H1 (cell line): ENCODE measurements around the gene RAB3IP. TPM values are rescaled to one million over a fixed set of nuclear protein-coding genes. Genes with fewer than 3 reads are reported as not detected.

Experiments used
- CTCF ChIA-PET: fragments of 300-600 bp; sonication (Branson Sonifier 250); formaldehyde crosslinking; loops from one replicate; lab custom pipeline; 2021; ENCODE audit not compliant: partially characterized antibody; lab: Charles Lee
- POLR2A ChIA-PET: fragments of 300-600 bp; sonication (Branson Sonifier 250); formaldehyde crosslinking; loops from one replicate; lab custom pipeline; 2021; ENCODE audit warnings: inconsistent platforms; ENCODE audit not compliant: partially characterized antibody; lab: Charles Lee
- DNase-seq, 2 experiments: peaks; one replicate each; pipeline versions ENCODE4 v3.0.0 to v3.0.0-alpha.2; 2010 to 2022; ENCODE audit warnings: low spot score in 2 of 2, low read depth in 1 of 2, mixed read lengths in 1 of 2
- FAIRE-seq: peaks from 2 replicates; lab custom pipeline; 2011; peaks lifted over from hg19 to GRCh38; lab: Jason Lieb, UNC
- H2AFZ ChIP-seq: 2 replicates; pipeline ENCODE4 v1.8.1; 2012; ENCODE audit warnings: low read length, inconsistent platforms
- H2AK5ac ChIP-seq: 2 replicates; pipeline ENCODE4 v1.6.1; 2013; ENCODE audit warnings: low read depth, low read length
- H2BK120ac ChIP-seq: replicated peaks from 2 replicates; pipeline ENCODE3; 2013; ENCODE audit warnings: low read depth, low read length, inconsistent platforms
- H2BK12ac ChIP-seq: 2 replicates; pipeline ENCODE4 v1.6.1; 2013; ENCODE audit warnings: low read depth, low read length
- H2BK15ac ChIP-seq: 2 replicates; pipeline ENCODE4 v1.6.1; 2013; ENCODE audit warnings: low read length
- H2BK20ac ChIP-seq: 2 replicates; pipeline ENCODE4 v1.6.1; 2013; ENCODE audit warnings: low read length
- H2BK5ac ChIP-seq: 2 replicates; pipeline ENCODE4 v1.6.1; 2013; ENCODE audit warnings: low read depth, low read length
- H3K14ac ChIP-seq: 2 replicates; pipeline ENCODE4 v1.6.1; 2013; ENCODE audit warnings: inconsistent platforms; ENCODE audit not compliant: insufficient read length
- H3K18ac ChIP-seq: 2 replicates; pipeline ENCODE4 v1.6.1; 2013; ENCODE audit warnings: low read length; ENCODE audit errors: extremely low read depth
- H3K23ac ChIP-seq: 2 replicates; pipeline ENCODE4 v1.6.1; 2013; ENCODE audit warnings: inconsistent platforms; ENCODE audit not compliant: insufficient read length
- H3K23me2 ChIP-seq: 2 replicates; pipeline ENCODE4 v1.6.1; 2013; ENCODE audit warnings: low read depth, low read length
- H3K27ac ChIP-seq: 2 replicates; pipeline ENCODE4 v1.6.1; 2011; ENCODE audit warnings: low read depth, low read length, inconsistent platforms
- H3K27me3 ChIP-seq, 4 experiments: replicated peaks in 1 of 4; 1 replicate in 1 of 4; 2 replicates in 3 of 4; pipeline versions ENCODE4 v1.6.1 to v1.8.1; 2011 to 2013; ENCODE audit warnings: low read length in 3 of 4, mild to moderate bottlenecking in 3 of 4, inconsistent platforms in 2 of 4, mixed read lengths in 2 of 4, moderate library complexity in 1 of 4; ENCODE audit not compliant: control insufficient read depth in 3 of 4, insufficient read depth in 3 of 4; ENCODE audit errors: extremely low read depth in 1 of 4
- H3K36me3 ChIP-seq, 4 experiments: 2 replicates each; pipeline versions ENCODE4 v1.6.1 to v1.8.1; 2011 to 2013; ENCODE audit warnings: mild to moderate bottlenecking in 4 of 4, low read length in 3 of 4, moderate library complexity in 2 of 4, control low read depth in 1 of 4, inconsistent platforms in 1 of 4; ENCODE audit not compliant: insufficient read depth in 4 of 4, control insufficient read depth in 2 of 4
- H3K4ac ChIP-seq: replicated peaks from 2 replicates; pipeline ENCODE3; 2013; ENCODE audit warnings: low read length, low read depth, mixed read lengths, inconsistent platforms; ENCODE audit not compliant: insufficient read length
- H3K4me1 ChIP-seq, 4 experiments: replicated peaks in 1 of 4; 1 replicate in 1 of 4; 2 replicates in 3 of 4; pipeline versions ENCODE4 v1.6.1 to v1.8.1; 2011 to 2013; ENCODE audit warnings: low read length in 3 of 4, inconsistent platforms in 2 of 4, mixed read lengths in 1 of 4; ENCODE audit not compliant: insufficient read depth in 4 of 4, control insufficient read depth in 3 of 4
- H3K4me2 ChIP-seq, 2 experiments: 2 replicates each; pipeline versions ENCODE4 v1.6.1 to v1.8.1; 2011 to 2013; ENCODE audit warnings: low read depth in 2 of 2, low read length in 2 of 2, control low read depth in 1 of 2, inconsistent platforms in 1 of 2, mild to moderate bottlenecking in 1 of 2; ENCODE audit not compliant: insufficient read depth in 1 of 2
- H3K4me3 ChIP-seq, 4 experiments: fragments of 200-600, 300-600 bp in 1 of 4; sonication (generic), shearing (Covaris generic), sonication (Bioruptor Twin) in 1 of 4; 2 replicates each; pipeline versions ENCODE4 v1.5.1 to v1.8.1; 2011 to 2016; ENCODE audit warnings: low read length in 4 of 4, low read depth in 3 of 4, control low read depth in 2 of 4, inconsistent platforms in 2 of 4, mild to moderate bottlenecking in 2 of 4, mixed read lengths in 1 of 4, moderate library complexity in 1 of 4; ENCODE audit not compliant: insufficient read depth in 2 of 4; ENCODE audit errors: extremely low read depth in 1 of 4
- H3K56ac ChIP-seq: replicated peaks from 2 replicates; pipeline ENCODE3; 2013; ENCODE audit warnings: low read depth, mild to moderate bottlenecking, mixed read lengths, low read length, inconsistent platforms; ENCODE audit not compliant: insufficient read length
- H3K79me1 ChIP-seq: 2 replicates; pipeline ENCODE4 v1.6.1; 2013; ENCODE audit warnings: low read depth, low read length, control low read depth
- H3K79me2 ChIP-seq, 2 experiments: 2 replicates each; pipeline versions ENCODE4 v1.6.1 to v1.8.1; 2012 to 2013; ENCODE audit warnings: low read length in 2 of 2, mild to moderate bottlenecking in 2 of 2, inconsistent platforms in 1 of 2; ENCODE audit not compliant: insufficient read depth in 2 of 2, control insufficient read depth in 1 of 2
- H3K9ac ChIP-seq, 4 experiments: replicated peaks in 1 of 4; 1 replicate in 1 of 4; 2 replicates in 3 of 4; pipeline versions ENCODE4 v1.6.1 to v1.8.1; 2011 to 2013; ENCODE audit warnings: low read depth in 3 of 4, low read length in 3 of 4, control low read depth in 2 of 4, mild to moderate bottlenecking in 2 of 4, moderate library complexity in 2 of 4, inconsistent platforms in 1 of 4; ENCODE audit errors: extremely low read depth in 1 of 4
- H3K9me3 ChIP-seq, 2 experiments: 2 replicates each; pipeline versions ENCODE4 v1.6.1 to v1.8.1; 2012 to 2013; ENCODE audit warnings: mild to moderate bottlenecking in 2 of 2, moderate library complexity in 2 of 2, control low read depth in 1 of 2, inconsistent platforms in 1 of 2, low read depth in 1 of 2, low read length in 1 of 2, mixed read lengths in 1 of 2; ENCODE audit not compliant: insufficient read depth in 2 of 2
- H4K20me1 ChIP-seq, 2 experiments: replicated peaks in 1 of 2; 2 replicates each; pipeline versions ENCODE3 to v1.8.1; 2011 to 2013; ENCODE audit warnings: inconsistent platforms in 2 of 2, low read length in 2 of 2, mild to moderate bottlenecking in 1 of 2; ENCODE audit not compliant: insufficient read depth in 2 of 2, control insufficient read depth in 1 of 2
- H4K5ac ChIP-seq: 2 replicates; pipeline ENCODE4 v1.6.1; 2013; ENCODE audit warnings: low read length, low read depth, mixed read lengths, inconsistent platforms; ENCODE audit not compliant: insufficient read length
- H4K8ac ChIP-seq: 2 replicates; pipeline ENCODE4 v1.8.0; 2013; ENCODE audit warnings: mild to moderate bottlenecking, moderate library complexity, low read length, inconsistent platforms; ENCODE audit not compliant: insufficient read depth; ENCODE audit errors: extremely low read depth
- H4K91ac ChIP-seq: replicated peaks from 2 replicates; pipeline ENCODE3; 2013; ENCODE audit warnings: low read length, mixed read lengths, inconsistent platforms; ENCODE audit not compliant: insufficient read length
- BCL11A ChIP-seq, 2 experiments: IDR thresholded peaks; one replicate each; pipeline ENCODE4 v1.6.1; 2011; ENCODE audit warnings: low read depth in 2 of 2, low read length in 2 of 2, mild to moderate bottlenecking in 2 of 2
- BRCA1 ChIP-seq: IDR thresholded peaks from 2 replicates; pipeline ENCODE4 v1.6.1; 2012; ENCODE audit warnings: low read depth, low read length, improper control_type of control experiment
- KDM5A ChIP-seq: fragments of 200-600 bp; IDR thresholded peaks from 2 replicates; pipeline ENCODE4 v1.7.1; 2012; ENCODE audit warnings: mild to moderate bottlenecking, low read length, inconsistent platforms, mixed read lengths
- POLR2A ChIP-seq, 2 experiments: IDR thresholded peaks; 1 replicate in 1 of 2; 2 replicates in 1 of 2; pipeline ENCODE4 v1.6.1; 2011; ENCODE audit warnings: low read depth in 2 of 2, low read length in 2 of 2, mild to moderate bottlenecking in 2 of 2; ENCODE audit errors: control extremely low read depth in 1 of 2
- SIN3A ChIP-seq, 2 experiments: IDR thresholded peaks in 1 of 2; conservative IDR thresholded peaks in 1 of 2; 2 replicates each; pipeline ENCODE4 v1.6.1; 2011 to 2012; ENCODE audit warnings: low read length in 2 of 2, improper control_type of control experiment in 1 of 2, low read depth in 1 of 2, mild to moderate bottlenecking in 1 of 2
- SP4 ChIP-seq: IDR thresholded peaks from 2 replicates; pipeline ENCODE4 v1.6.1; 2012; ENCODE audit warnings: low read length, inconsistent platforms
- TAF7 ChIP-seq: optimal IDR thresholded peaks from 2 replicates; pipeline ENCODE3; 2011; ENCODE audit warnings: low read depth, mild to moderate bottlenecking, inconsistent platforms, low read length, moderate library complexity, borderline replicate concordance
- whole genome bisulfite sequencing, 2 experiments: shearing (Covaris generic) in 1 of 2; methylation state at CpG; one replicate each; pipeline versions ENCODE4 v1.1.6 to v1.1.7; 2013 to 2015; ENCODE audit warnings: low lambda C conversion rate in 2 of 2, mixed read lengths in 2 of 2, inconsistent platforms in 1 of 2, low coverage in 1 of 2, missing lambda C conversion rate in 1 of 2; ENCODE audit not compliant: insufficient replicate concordance in 2 of 2, insufficient coverage in 1 of 2, insufficient read length in 1 of 2; ENCODE audit errors: extremely low coverage in 1 of 2, missing lambda C conversion rate in 1 of 2; 5-methylcytosine and 5-hydroxymethylcytosine counted together
- polyA plus RNA-seq, 7 experiments: library from polyadenylated mRNA; depleted of rRNA in 3 of 7; stranded (reverse) in 5 of 7; unstranded in 2 of 7; fragments of >200 nt in 5 of 7; fragments of 200-250 nt in 2 of 7; gene quantifications; 1 replicate in 5 of 7; 2 replicates in 1 of 7; 4 replicates in 1 of 7; pipeline versions ENCODE4 v1.2.1 to v1.2.3, GENCODE V29; 2011 to 2013; ENCODE audit warnings: missing spikeins in 2 of 7, mixed read lengths in 2 of 7
- total RNA-seq: library from RNA; stranded (reverse); fragmentation: NEBNext Ultra II Directional; extraction: Animal tissue kit (Norgen Biotek cat#: 25700); gene quantifications from 2 replicates; pipeline ENCODE4 v1.2.1, GENCODE V29; 2021

Gene RAB3IP
- total and polyA plus RNA-seq, 2 of the 8 experiments (the other 6 are each of a cell fraction or from before 2014, with no cell fraction given) = 17.7 to 34.6 TPM

DNA sequence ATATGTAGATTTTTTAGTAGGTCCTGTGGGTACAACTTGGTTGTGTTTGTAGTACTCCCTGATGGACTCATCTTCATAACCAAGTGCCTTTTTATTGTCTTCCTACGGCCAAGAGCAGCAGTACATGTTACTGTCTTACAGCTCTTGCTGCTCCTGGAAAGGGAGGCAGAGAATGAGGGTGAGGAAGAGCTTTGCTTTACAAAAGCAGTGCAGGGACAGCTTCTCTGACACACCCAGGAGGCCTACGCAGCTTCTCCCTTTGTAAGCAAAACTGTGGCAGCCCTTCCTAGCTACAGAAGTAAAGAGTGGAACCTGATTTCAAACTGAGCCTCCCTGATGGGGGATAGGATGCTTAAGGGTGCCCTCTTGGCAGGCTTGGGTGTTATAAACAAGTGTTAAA, 104.9 kb downstream of the RAB3IP start:
- Histone ChIP-seq H2BK12ac (no peak overlapping the region), H2BK120ac (no peak overlapping the region), H3K4me2 (no peak overlapping the region), H3K36me3 (no peaks in the 10 kb centered on the region), H3K79me2 (no peaks in the 10 kb centered on the region), H2AK5ac (no peak overlapping the region), H2BK5ac (no peak overlapping the region), H3K4me1 (no peaks in the 10 kb centered on the region), H4K5ac (no peak overlapping the region), H3K4me3 (no peak overlapping the region), H4K91ac (no peak overlapping the region), H3K56ac (no peak overlapping the region), H3K27ac (no peak overlapping the region), H3K9me3 (no peaks in the 10 kb centered on the region), H3K14ac (no peak overlapping the region), H3K79me1 (no peaks in the 10 kb centered on the region), H2BK15ac (no peak overlapping the region), H2BK20ac (no peak overlapping the region), H3K23ac (no peak overlapping the region), H3K27me3 (peaks cover 0 to 1% (median 0%) of the 10 kb centered on the region in 4 experiments; a peak in 1 of 7 replicates)
- CTCF ChIA-PET = interaction anchor here (1.0 kb wide), 1 partner anchor 733 kb away, joined by 4 read pairs; no protein-coding TSS in a partner anchor
- DNase-seq = no peak
- TF ChIP-seq TAF7 (no peak), SP4 (no peak), POLR2A (IDR thresholded peaks at IDR 0.05; ENCODE audit: control extremely low read depth in 1 of 2, low read depth in 2 of 2, low read length in 2 of 2) (no peak), KDM5A (no peak), SIN3A (conservative IDR thresholded peaks at IDR 0.05 in 1 of 2, IDR thresholded peaks at IDR 0.05 in 1 of 2; ENCODE audit: low read depth in 1 of 2, low read length in 2 of 2) (no peak), BCL11A (IDR thresholded peaks at IDR 0.05; ENCODE audit: low read depth in 2 of 2, low read length in 2 of 2) (no peak), BRCA1 (no peak)
- TF ChIP-seq, all 59 proteins: peak for 0
- POLR2A ChIA-PET = no interaction called here
- Histone ChIP-seq H4K20me1 (no peaks in the 10 kb centered on the region), H4K8ac (no peak overlapping the region), H3K23me2 (no peaks in the 10 kb centered on the region), H2AFZ (no peak overlapping the region), H3K4ac (no peak overlapping the region), H3K9ac (no peak overlapping the region), H3K18ac (no peak overlapping the region)
- FAIRE-seq = no peak
- 89% methylated on average over 2 of the region's 2 CpGs; no CpG with 5 or more reads in 1 of the 2 experiments for WGBS, 2 experiments
